Glutamatergic neuron (in vitro differentiated cells): ENCODE measurements around the gene KIF23. TPM values are rescaled to one million over a fixed set of nuclear protein-coding genes. Genes with fewer than 3 reads are reported as not detected.

Experiments
- DNase-seq: peaks from one replicate; pipeline ENCODE4 v3.0.0; 2022
- H3K27ac Mint-ChIP-seq: one replicate; pipeline ENCODE4 v1.8.0; 2020; ENCODE audit warnings: mild to moderate bottlenecking, mixed read lengths, inconsistent platforms; ENCODE audit not compliant: unreplicated experiment
- H3K27me3 Mint-ChIP-seq: one replicate; pipeline ENCODE4 v1.8.0; 2020; ENCODE audit warnings: mild to moderate bottlenecking, moderate library complexity, mixed read lengths, inconsistent platforms; ENCODE audit not compliant: unreplicated experiment
- H3K36me3 Mint-ChIP-seq: one replicate; pipeline ENCODE4 v1.8.0; 2020; ENCODE audit warnings: mild to moderate bottlenecking, mixed read lengths, inconsistent platforms; ENCODE audit not compliant: unreplicated experiment
- H3K4me1 Mint-ChIP-seq: one replicate; pipeline ENCODE4 v1.8.0; 2020; ENCODE audit warnings: mild to moderate bottlenecking, low read depth, mixed read lengths, inconsistent platforms; ENCODE audit not compliant: unreplicated experiment
- H3K4me3 Mint-ChIP-seq: one replicate; pipeline ENCODE4 v1.8.0; 2020; ENCODE audit warnings: mild to moderate bottlenecking, mixed read lengths, inconsistent platforms; ENCODE audit not compliant: unreplicated experiment
- H3K9me3 Mint-ChIP-seq: one replicate; pipeline ENCODE4 v1.8.0; 2020; ENCODE audit warnings: mild to moderate bottlenecking, moderate library complexity, mixed read lengths, inconsistent platforms; ENCODE audit not compliant: unreplicated experiment
- CTCF ChIP-seq: fragments of 200-600 bp; sonication (generic); IDR thresholded peaks from one replicate; pipeline ENCODE4 v1.5.0; 2021; ENCODE audit not compliant: partially characterized antibody, unreplicated experiment
- total RNA-seq: library from RNA; stranded (reverse); fragmentation: NEBNext Ultra II Directional; extraction: Animal tissue kit (Norgen Biotek cat#: 25700); gene quantifications from one replicate; pipeline ENCODE4 v1.2.1, GENCODE V29; 2021; ENCODE audit not compliant: unreplicated experiment

KIF23 gene
- total RNA-seq, 1 donor from 2014 or later = 5.2 TPM

- H3K4me3 Mint-ChIP-seq = peak overlapping the region; percentile 55
- peaks cover 7% of the 10 kb centered on the region for H3K9me3 Mint-ChIP-seq
- TF ChIP-seq CTCF = no peak
- peaks cover 15% of the 10 kb centered on the region for H3K36me3 Mint-ChIP-seq
- H3K4me1 Mint-ChIP-seq = peaks cover 13% of the 10 kb centered on the region
- peaks cover 6% of the 10 kb centered on the region for H3K27me3 Mint-ChIP-seq
- peak; percentile 66 for DNase-seq
- H3K27ac Mint-ChIP-seq = peak overlapping the region; percentile 81
Measured at GRCh38 chr15:69493406-69493805, 79.3 kb downstream of the KIF23 start.

GRCh38 chr15:69496001-69496400 is 81.9 kb downstream of the KIF23 start:
- H3K9me3 Mint-ChIP-seq = peaks cover 6% of the 10 kb centered on the region
- H3K27me3 Mint-ChIP-seq = peaks cover 7% of the 10 kb centered on the region
- no peak overlapping the region for H3K27ac Mint-ChIP-seq
- DNase-seq = no peak
- peaks cover 4% of the 10 kb centered on the region for H3K36me3 Mint-ChIP-seq
- H3K4me3 Mint-ChIP-seq = no peak overlapping the region
- peaks cover 25% of the 10 kb centered on the region for H3K4me1 Mint-ChIP-seq
- TF ChIP-seq CTCF = no peak

DNA sequence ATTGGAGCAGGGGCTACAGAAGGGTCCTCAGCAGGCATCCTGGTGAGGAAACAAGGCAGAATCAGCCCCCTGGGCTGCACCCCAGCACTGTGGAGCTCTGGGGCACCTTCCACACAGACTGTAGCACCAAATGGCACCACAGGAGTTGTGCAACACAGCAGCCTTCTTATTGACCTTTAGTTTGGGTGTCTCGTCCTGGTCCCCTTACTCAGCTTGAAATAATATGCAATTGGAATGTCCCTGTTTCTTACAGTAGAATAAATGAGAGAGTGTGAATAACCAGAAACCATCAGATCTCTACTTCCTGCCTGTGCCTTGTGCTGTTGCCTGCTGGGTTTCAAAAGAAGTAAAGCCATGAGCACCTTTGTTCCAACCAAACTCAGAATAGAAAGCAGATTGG is 82.9 kb downstream of the KIF23 start:
- no peak for TF ChIP-seq CTCF
- no peak overlapping the region for H3K27ac Mint-ChIP-seq
- H3K4me3 Mint-ChIP-seq = no peak overlapping the region
- H3K27me3 Mint-ChIP-seq = peaks cover 6% of the 10 kb centered on the region
- H3K9me3 Mint-ChIP-seq = peaks cover 4% of the 10 kb centered on the region
- no peaks in the 10 kb centered on the region for H3K36me3 Mint-ChIP-seq
- DNase-seq = no peak
- H3K4me1 Mint-ChIP-seq = peaks cover 25% of the 10 kb centered on the region

DNA sequence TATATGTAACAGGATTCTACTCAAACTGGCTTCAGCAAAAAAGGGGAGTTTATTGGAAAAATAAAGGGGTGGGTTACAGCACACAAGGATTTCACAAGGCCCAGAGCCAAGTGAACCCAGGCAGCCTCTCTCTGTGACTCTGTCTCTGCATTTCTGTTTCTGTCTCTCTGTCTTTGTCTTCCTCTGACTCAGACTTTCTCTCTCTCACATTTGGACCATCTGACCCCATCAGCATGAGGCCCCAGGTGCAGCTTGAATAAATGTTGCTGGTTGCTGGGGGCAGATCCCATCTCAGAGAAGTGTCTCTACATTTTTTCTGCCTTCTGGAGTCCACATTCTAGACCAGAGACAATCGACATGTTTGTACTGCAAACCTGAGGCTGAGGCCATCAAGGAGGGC is 83.5 kb downstream of the KIF23 start:
- no peak overlapping the region for H3K27ac Mint-ChIP-seq
- peaks cover 6% of the 10 kb centered on the region for H3K27me3 Mint-ChIP-seq
- DNase-seq = no peak
- H3K4me1 Mint-ChIP-seq = peaks cover 25% of the 10 kb centered on the region
- no peak overlapping the region for H3K4me3 Mint-ChIP-seq
- no peak for TF ChIP-seq CTCF
- H3K9me3 Mint-ChIP-seq = peaks cover 4% of the 10 kb centered on the region
- H3K36me3 Mint-ChIP-seq = no peaks in the 10 kb centered on the region

Other genes with a start within 250 kb of the KIF23 start
- gene PAQR5, start 115.4 kb upstream of the KIF23 start, total RNA-seq = not detected
- 572 TPM for gene RPLP1, start 38.5 kb downstream of the KIF23 start, total RNA-seq